NCI-H146 treated with DMSO at 0.1 percent for 48 hours (cell line): ENCODE measurements around the gene PAM16.

Experiments used
- DNase-seq: peaks from one replicate; lab custom pipeline; 2025; ENCODE audit not compliant: unreplicated experiment; lab: John Stamatoyannopoulos, UW

The PAM16 gene

GRCh38 chr16:4307215-4308037 lies 43.7 kb downstream of the PAM16 start:
- DNase-seq = peak; percentile 79

GRCh38 chr16:4306470-4307214 lies 44.5 kb downstream of the PAM16 start:
- DNase-seq = peak; percentile 37

- no peak for DNase-seq
Observed at GRCh38 chr16:4303973-4304372, 47.1 kb downstream of the PAM16 start.

- DNase-seq = no peak
Observed at GRCh38 chr16:4301968-4302367, 49.2 kb downstream of the PAM16 start.

- DNase-seq = no peak
Observed at GRCh38 chr16:4301177-4301576, 49.9 kb downstream of the PAM16 start.

GRCh38 chr16:4298761-4299522 lies 52.2 kb downstream of the PAM16 start:
- no peak for DNase-seq

- no peak for DNase-seq
Observed at GRCh38 chr16:4297480-4297879, 53.6 kb downstream of the PAM16 start.

GRCh38 chr16:4295581-4295980 lies 55.5 kb downstream of the PAM16 start:
- no peak for DNase-seq

GRCh38 chr16:4293822-4294457 lies 57.2 kb downstream of the PAM16 start:
- DNase-seq = peak; percentile 68

GRCh38 chr16:4293181-4293716 lies 57.9 kb downstream of the PAM16 start:
- DNase-seq = no peak

- DNase-seq = no peak
Observed at GRCh38 chr16:4291699-4292098, 59.4 kb downstream of the PAM16 start.
